Measurements from ENCODE around the gene FAM210A. TPM values are rescaled to one million over a fixed set of nuclear protein-coding genes. Genes with fewer than 3 reads are reported as not detected.

FAM210A gene
- total RNA-seq, 1 donor from 2014 or later = 19.6 TPM

GRCh38 chr18:13653746-13654433 lies 72.5 kb downstream of the FAM210A start:
- no peak for TF ChIP-seq CTCF (IDR thresholded peaks at IDR 0.05)
- Mint-ChIP-seq H3K36me3 (ENCODE audit: low read depth) (no peaks in the 10 kb centered on the region), H3K27ac (ENCODE audit: unreplicated experiment) (peak overlapping the region; percentile 45), H3K4me1 (ENCODE audit: low read depth) (peaks cover 38% of the 10 kb centered on the region), H3K9me3 (ENCODE audit: low read depth) (no peaks in the 10 kb centered on the region), H3K27me3 (ENCODE audit: low read depth) (no peaks in the 10 kb centered on the region), H3K4me3 (ENCODE audit: unreplicated experiment) (no peak overlapping the region)
- no peak for DNase-seq (ENCODE audit: low spot score)

- Mint-ChIP-seq H3K27ac (ENCODE audit: unreplicated experiment) (no peak overlapping the region), H3K9me3 (ENCODE audit: low read depth) (no peaks in the 10 kb centered on the region), H3K4me1 (ENCODE audit: low read depth) (peaks cover 21% of the 10 kb centered on the region), H3K27me3 (ENCODE audit: low read depth) (no peaks in the 10 kb centered on the region), H3K36me3 (ENCODE audit: low read depth) (peaks cover 12% of the 10 kb centered on the region), H3K4me3 (ENCODE audit: unreplicated experiment) (no peak overlapping the region)
- DNase-seq (ENCODE audit: low spot score) = no peak
- no peak for TF ChIP-seq CTCF (IDR thresholded peaks at IDR 0.05)
These were observed 76.7 kb downstream of the FAM210A start for GRCh38 chr18:13649397-13650390.

DNA sequence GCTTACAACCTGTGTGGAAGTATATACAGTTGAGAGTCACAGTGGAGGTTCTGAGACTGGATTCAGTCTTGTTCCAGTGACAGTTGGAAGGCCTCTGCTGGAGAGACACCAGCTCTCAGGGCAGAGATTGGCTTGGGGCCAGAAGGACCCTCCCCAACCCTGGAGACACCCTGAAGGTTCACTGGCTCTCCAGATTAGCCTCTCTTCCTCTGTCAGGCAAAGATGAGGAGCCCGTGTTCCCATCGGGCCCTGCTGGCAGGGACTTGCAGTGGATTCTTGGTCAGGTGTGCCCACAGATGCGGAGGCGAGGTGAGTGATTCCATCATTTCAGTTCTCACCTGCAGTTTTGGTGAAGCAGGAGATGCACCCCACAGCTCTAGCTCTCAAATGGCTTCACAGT lies 78.6 kb downstream of the FAM210A start:
- no peaks in the 10 kb centered on the region for H3K9me3 Mint-ChIP-seq (ENCODE audit: low read depth)
- H3K36me3 Mint-ChIP-seq (ENCODE audit: low read depth) = peaks cover 12% of the 10 kb centered on the region
- DNase-seq (ENCODE audit: low spot score) = no peak
- no peaks in the 10 kb centered on the region for H3K27me3 Mint-ChIP-seq (ENCODE audit: low read depth)
- no peak for TF ChIP-seq CTCF (IDR thresholded peaks at IDR 0.05)
- H3K27ac Mint-ChIP-seq (ENCODE audit: unreplicated experiment) = no peak overlapping the region
- peaks cover 5% of the 10 kb centered on the region for H3K4me1 Mint-ChIP-seq (ENCODE audit: low read depth)
- H3K4me3 Mint-ChIP-seq (ENCODE audit: unreplicated experiment) = no peak overlapping the region

DNA sequence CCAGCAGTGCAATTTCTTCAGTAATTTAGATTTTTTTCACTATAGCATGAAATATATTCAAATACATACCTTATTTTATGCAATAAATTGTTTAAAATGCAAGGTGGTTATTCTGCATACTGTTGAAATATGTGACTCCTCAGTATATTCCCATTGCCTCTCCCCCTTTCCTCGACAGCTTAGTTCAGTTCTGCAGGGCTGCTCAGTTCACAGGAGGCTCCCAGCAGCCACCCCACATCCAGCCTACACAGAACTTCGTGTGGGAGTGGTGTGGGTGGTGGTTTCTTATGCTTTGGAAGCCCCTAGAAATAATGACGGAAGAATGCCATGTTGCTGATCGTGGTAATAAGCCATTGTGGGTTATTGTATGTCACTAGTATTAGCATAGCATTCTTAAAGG lies 79.7 kb downstream of the FAM210A start:
- Mint-ChIP-seq H3K27ac (ENCODE audit: unreplicated experiment) (no peak overlapping the region), H3K9me3 (ENCODE audit: low read depth) (no peaks in the 10 kb centered on the region), H3K4me1 (ENCODE audit: low read depth) (peaks cover 4% of the 10 kb centered on the region), H3K4me3 (ENCODE audit: unreplicated experiment) (no peak overlapping the region), H3K36me3 (ENCODE audit: low read depth) (peaks cover 12% of the 10 kb centered on the region), H3K27me3 (ENCODE audit: low read depth) (no peaks in the 10 kb centered on the region)
- TF ChIP-seq CTCF (IDR thresholded peaks at IDR 0.05) = no peak
- DNase-seq (ENCODE audit: low spot score) = no peak

- Mint-ChIP-seq H3K36me3 (ENCODE audit: low read depth) (peaks cover 16% of the 10 kb centered on the region), H3K9me3 (ENCODE audit: low read depth) (no peaks in the 10 kb centered on the region), H3K4me1 (ENCODE audit: low read depth) (peaks cover 4% of the 10 kb centered on the region), H3K4me3 (ENCODE audit: unreplicated experiment) (no peak overlapping the region), H3K27ac (ENCODE audit: unreplicated experiment) (no peak overlapping the region), H3K27me3 (ENCODE audit: low read depth) (no peaks in the 10 kb centered on the region)
- no peak for TF ChIP-seq CTCF (IDR thresholded peaks at IDR 0.05)
- no peak for DNase-seq (ENCODE audit: low spot score)
These were observed 81.3 kb downstream of the FAM210A start for GRCh38 chr18:13645093-13645492.
